IMR-90 (cell line): Measurements from ENCODE around the gene EXO1.

Experiments
- BHLHE40 ChIP-seq: fragments of 150-350 bp; IDR thresholded peaks from 2 replicates; pipeline ENCODE4 v1.6.1; 2016; ENCODE audit warnings: mild to moderate bottlenecking, low read depth, low read length
- CEBPB ChIP-seq: IDR thresholded peaks from 2 replicates; pipeline ENCODE4 v1.6.1; 2012; ENCODE audit warnings: low read depth, low read length, improper control_type of control experiment
- CHD1 ChIP-seq: IDR thresholded peaks from 2 replicates; pipeline ENCODE4 v1.6.1; 2012; ENCODE audit warnings: low read depth, low read length, improper control_type of control experiment
- FOS ChIP-seq: fragments of 150-350 bp; IDR thresholded peaks from 2 replicates; pipeline ENCODE4 v1.6.1; 2016; ENCODE audit warnings: low read depth, low read length
- MAZ ChIP-seq: IDR thresholded peaks from 2 replicates; pipeline ENCODE4 v1.6.1; 2012; ENCODE audit warnings: low read depth, mild to moderate bottlenecking, low read length, improper control_type of control experiment, moderate library complexity, borderline replicate concordance
- MXI1 ChIP-seq: IDR thresholded peaks from 2 replicates; pipeline ENCODE4 v1.6.1; 2012; ENCODE audit warnings: low read depth, mild to moderate bottlenecking, low read length, moderate library complexity, borderline replicate concordance
- POLR2A ChIP-seq: IDR thresholded peaks from 2 replicates; pipeline ENCODE4 v1.6.1; 2012; ENCODE audit warnings: mild to moderate bottlenecking, low read depth, low read length
- RAD21 ChIP-seq: IDR thresholded peaks from 2 replicates; pipeline ENCODE4 v1.6.1; 2012; ENCODE audit warnings: low read length, improper control_type of control experiment
- RCOR1 ChIP-seq: IDR thresholded peaks from 2 replicates; pipeline ENCODE4 v1.6.1; 2012; ENCODE audit warnings: mild to moderate bottlenecking, low read length, improper control_type of control experiment; ENCODE audit not compliant: insufficient replicate concordance
- RFX5 ChIP-seq: IDR thresholded peaks from 2 replicates; pipeline ENCODE4 v1.8.0; 2012; ENCODE audit warnings: low read depth, mild to moderate bottlenecking, low read length, moderate library complexity
- TF ChIP-seq, protein P1 (sequence below): conservative IDR thresholded peaks from 2 replicates; pipeline ENCODE4 v1.5.1; 2012; ENCODE audit warnings: mild to moderate bottlenecking, low read depth, low read length, improper control_type of control experiment
- TF ChIP-seq, protein P2 (sequence below): fragments of 150-350 bp; IDR thresholded peaks from 2 replicates; pipeline ENCODE4 v1.6.1; 2017; ENCODE audit warnings: mild to moderate bottlenecking, antibody characterized with exemption, low read length, low read depth

DNA sequence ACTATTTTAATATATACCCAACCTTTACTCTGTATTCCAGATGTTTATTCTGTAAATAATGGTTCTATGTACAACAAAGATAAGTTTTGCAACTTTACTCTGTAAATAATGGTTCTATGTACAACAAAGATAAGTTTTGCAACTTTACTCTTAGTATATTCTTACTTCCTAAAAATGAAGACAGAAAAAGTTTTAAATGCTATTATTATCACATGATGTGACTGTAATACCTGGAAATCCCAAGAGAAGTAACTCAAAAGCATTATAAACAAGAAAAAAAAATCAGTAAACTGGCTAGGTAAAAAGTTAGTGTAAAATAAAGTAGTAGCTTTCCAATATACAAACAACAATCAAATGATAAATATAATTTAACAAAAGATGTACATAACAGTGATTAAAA lies 18.5 kb upstream of the EXO1 start:
- TF ChIP-seq POLR2A (no peak), MXI1 (no peak), RCOR1 (no peak), MAZ (no peak), FOS (no peak), RAD21 (no peak), CHD1 (no peak), CEBPB (no peak), RFX5 (no peak), BHLHE40 (no peak)
- TF ChIP-seq, protein P1, sequence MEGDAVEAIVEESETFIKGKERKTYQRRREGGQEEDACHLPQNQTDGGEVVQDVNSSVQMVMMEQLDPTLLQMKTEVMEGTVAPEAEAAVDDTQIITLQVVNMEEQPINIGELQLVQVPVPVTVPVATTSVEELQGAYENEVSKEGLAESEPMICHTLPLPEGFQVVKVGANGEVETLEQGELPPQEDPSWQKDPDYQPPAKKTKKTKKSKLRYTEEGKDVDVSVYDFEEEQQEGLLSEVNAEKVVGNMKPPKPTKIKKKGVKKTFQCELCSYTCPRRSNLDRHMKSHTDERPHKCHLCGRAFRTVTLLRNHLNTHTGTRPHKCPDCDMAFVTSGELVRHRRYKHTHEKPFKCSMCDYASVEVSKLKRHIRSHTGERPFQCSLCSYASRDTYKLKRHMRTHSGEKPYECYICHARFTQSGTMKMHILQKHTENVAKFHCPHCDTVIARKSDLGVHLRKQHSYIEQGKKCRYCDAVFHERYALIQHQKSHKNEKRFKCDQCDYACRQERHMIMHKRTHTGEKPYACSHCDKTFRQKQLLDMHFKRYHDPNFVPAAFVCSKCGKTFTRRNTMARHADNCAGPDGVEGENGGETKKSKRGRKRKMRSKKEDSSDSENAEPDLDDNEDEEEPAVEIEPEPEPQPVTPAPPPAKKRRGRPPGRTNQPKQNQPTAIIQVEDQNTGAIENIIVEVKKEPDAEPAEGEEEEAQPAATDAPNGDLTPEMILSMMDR: no peak
- TF ChIP-seq, protein P2, sequence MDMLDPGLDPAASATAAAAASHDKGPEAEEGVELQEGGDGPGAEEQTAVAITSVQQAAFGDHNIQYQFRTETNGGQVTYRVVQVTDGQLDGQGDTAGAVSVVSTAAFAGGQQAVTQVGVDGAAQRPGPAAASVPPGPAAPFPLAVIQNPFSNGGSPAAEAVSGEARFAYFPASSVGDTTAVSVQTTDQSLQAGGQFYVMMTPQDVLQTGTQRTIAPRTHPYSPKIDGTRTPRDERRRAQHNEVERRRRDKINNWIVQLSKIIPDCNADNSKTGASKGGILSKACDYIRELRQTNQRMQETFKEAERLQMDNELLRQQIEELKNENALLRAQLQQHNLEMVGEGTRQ: no peak
